ENCODE measurements around the gene SOCS3. TPM values are rescaled to one million over a fixed set of nuclear protein-coding genes. Genes with fewer than 3 reads are reported as not detected.

Gene SOCS3
- total RNA-seq, 1 experiment from 2014 or later = 166 TPM

DNA sequence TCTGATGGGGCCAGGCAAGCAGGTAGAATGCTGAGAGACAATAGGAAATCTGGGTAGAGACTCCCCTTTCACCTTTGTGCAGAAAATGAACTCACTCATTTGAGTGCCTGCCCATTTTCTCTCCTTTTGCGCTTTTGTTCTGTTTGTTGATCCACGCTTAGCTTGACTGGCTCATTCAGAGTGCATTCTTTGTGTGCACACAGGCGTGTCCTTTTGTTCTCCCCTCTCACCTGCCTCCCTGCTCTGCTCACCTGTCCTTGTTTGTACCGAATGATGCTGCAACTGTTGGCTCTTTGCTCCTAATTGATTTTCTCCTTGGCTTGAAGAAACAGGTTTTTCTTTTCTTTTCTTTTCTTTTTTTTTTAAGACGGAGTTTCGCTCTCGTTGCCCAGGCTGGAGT, 34.3 kb upstream of the SOCS3 start:
- in situ Hi-C loops (cut with HindIII; ENCODE audit: low pct_unique_long_range_greater_than_20kb, low sequenced_read_pairs) = no loop called here
- DNase-seq (ENCODE audit: low read depth, low spot score) = no peak

DNA sequence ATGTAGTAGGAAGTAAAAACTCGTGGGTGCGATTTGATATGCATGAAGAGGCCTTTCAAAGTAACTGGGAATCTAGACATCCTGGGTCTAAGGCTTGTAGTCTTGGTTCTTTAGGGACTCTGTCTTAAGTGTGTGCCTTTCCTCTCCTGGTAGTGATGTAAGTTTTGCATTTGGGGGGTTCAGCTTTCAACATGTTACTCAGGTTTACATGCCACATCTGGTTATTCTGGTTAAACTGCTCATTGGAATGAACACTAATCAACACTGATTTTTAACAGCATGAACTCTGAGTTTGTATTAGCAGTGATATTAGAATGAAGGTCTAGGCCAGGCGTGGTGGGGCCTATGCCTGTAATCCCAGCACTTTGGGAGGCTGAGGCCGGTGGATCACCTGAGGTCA, 33.7 kb upstream of the SOCS3 start:
- no peak for DNase-seq (ENCODE audit: low read depth, low spot score)
- in situ Hi-C loops (cut with HindIII; ENCODE audit: low pct_unique_long_range_greater_than_20kb, low sequenced_read_pairs) = no loop called here

DNA sequence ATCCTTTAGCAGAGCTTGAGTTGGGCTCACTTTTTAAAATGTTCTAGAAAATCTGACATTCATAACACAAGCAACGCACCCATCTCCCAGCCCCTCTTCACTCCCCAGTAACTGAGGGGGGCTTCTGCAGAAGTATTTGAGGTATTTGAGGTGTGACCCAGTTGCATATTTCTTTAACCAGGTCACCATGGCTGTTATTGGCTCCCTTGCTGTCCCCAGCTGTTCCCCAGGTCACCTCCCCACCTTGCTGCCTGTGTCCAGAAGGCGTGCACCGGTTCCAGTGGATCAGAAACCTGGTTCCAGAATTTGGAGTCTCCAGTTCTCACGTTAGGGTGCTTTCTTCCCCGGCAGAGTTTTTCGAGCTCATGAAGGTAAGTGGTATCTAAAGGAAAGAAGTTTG, 32.4 kb upstream of the SOCS3 start:
- DNase-seq (ENCODE audit: low read depth, low spot score) = no peak
- in situ Hi-C loops (cut with HindIII; ENCODE audit: low pct_unique_long_range_greater_than_20kb, low sequenced_read_pairs) = no loop called here

DNA sequence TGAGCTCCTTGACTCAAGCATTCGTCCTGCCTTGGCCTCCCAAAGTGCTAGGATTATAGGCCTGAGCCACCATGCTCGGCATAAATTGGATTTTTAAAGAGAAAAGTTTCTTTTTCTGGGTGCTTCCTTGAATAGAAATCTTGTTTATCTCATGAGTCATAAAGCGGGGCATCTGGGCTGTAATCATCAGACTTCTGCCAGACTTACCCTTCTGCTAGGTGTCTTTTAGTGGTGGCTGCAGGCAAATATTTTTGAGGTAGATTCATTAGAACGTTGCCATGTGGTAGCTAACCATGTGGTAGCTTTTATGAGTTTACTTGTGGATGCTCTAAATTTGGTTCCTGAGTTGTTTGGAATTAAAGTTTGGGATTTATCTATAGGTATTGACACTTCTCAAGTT, 32.0 kb upstream of the SOCS3 start:
- in situ Hi-C loops (cut with HindIII; ENCODE audit: low pct_unique_long_range_greater_than_20kb, low sequenced_read_pairs) = no loop called here
- no peak for DNase-seq (ENCODE audit: low read depth, low spot score)

DNA sequence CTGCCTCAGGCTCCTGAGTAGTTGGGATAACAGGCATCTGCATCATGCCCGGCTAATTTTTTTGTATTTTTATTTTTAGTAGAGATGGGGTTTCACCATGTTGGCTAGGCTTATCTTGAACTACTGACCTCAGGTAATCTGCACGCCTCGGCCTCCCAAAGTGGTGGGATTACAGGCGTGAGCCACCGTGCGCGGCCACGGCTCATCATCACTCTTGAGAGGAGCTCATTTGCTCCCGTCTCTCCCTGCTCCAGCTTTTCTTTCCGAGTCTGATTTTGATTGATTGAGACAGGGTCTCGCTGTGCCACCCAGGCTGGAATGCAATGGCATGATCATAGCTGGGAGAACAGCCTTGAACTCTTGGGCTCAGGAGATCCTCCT, 31.2 kb upstream of the SOCS3 start:
- DNase-seq (ENCODE audit: low read depth, low spot score) = no peak
- in situ Hi-C loops (cut with HindIII; ENCODE audit: low pct_unique_long_range_greater_than_20kb, low sequenced_read_pairs) = no loop called here

DNA sequence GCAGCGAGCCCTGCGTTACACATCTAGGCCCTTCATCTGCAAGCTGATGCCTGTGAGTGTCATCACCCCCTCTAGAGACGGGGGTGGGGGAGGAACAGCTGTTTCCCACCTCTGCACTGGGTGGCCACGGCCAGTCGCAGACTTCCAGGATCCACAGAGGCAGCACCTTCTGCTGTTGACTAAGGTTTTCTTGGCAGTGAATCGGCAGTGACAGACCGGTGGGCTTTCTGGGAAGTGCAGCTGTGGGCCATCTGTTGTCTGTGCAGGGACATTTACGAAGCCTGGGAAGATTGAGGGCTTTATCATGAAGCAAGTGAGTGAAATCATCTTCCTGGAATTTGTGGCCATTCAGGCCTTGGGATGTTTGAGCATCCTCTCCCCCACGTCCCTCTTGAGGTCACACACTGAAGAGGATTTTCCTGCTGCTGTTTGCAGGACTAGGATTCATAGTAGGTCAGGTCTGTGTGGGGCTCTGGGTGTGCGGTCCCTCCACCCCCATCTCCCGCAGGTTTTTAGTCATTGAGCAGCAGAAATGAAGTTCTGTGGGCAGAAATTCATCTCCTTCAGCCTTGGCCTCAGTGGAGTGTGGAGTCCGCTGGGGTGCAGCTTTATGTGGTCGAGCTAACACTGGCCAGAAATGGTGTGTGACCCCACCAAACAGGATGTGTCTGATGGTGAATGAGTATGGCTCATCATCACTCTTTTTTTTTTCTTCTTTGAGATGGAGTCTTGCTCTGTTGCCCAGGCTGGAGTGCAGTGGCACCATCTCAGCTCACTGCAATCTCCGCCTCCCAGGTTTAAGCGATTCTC, 30.6 kb upstream of the SOCS3 start:
- in situ Hi-C loops (cut with HindIII; ENCODE audit: low pct_unique_long_range_greater_than_20kb, low sequenced_read_pairs) = no loop called here
- no peak for DNase-seq (ENCODE audit: low read depth, low spot score)

DNA sequence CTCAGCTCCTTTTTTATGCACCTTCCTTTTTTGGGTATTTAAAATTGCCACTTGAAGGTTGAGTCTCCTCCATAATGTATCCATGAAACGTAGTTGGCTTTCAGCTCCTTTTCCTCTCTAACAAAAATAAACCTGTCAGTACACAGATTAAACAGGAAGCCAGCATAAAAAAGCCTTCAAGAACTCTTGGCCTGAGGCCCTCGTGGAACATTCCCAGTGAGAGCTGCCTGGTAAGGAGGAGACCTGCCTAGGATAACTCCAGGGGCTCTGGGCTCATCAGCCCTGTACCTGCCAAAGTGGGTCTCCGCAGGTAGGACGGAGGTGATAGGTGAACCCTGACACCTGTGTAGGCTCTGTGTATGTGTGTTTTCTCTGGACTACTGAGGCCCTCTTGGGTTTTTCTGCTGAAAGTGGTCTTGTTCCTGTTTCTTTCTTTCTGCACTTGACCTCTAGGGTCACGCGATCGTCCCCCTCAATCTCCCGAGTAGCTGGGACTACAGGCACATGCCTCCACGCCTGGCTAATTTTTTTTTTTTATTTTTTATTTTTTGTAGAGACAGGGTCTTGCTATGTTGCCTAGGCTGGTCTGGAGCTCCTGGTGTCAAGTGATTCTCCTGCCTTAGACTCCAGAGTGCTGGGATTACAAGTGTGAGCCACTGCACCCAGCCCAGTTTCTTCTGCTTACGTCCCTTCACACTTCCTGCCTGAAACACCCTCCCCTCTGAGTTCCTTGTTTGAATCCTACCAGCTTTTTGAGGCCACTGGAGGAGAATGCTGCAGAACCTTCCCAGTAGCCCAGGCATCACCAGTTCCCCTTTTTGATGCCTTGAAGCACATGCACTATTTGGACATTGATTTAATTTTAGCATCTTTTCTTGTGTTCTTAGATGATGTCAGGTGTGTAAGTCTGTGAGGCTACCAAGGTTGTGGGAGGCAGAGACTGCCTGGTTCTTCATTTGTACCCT, 28.4 kb upstream of the SOCS3 start:
- no peak for DNase-seq (ENCODE audit: low read depth, low spot score)

DNA sequence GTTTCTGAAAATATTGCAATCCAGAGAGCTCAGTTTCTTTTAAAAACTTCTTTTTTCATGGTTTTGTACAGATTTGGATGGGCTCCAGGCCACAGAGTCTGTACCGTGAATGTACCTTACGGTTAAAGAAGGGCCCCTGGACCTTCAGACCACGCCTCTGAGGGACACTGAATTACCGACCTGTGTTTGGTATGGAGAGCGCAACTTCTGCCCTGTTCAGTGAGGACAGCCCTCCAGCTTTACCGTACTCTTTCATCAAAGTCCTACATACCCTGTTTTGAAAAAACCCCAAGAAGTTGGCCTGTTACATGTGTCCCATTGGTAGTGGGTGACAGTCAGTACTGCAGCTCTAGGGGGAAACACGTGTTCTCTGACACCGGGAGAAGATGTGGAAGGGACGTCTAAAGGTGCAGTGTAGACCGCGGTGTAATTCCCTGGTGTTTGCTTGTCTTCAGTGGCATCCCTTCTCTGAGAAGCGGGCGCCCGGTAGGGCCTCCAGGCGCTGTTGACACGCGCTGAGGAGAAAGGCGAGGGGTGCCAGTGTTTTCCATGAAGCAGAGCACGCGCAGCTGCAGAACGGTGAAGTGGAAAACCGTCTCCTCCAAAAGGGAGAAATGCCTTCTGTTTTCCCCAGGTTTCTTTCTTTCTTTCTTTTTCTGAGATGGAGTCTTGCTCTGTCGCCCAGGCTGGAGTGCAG, 24.8 kb upstream of the SOCS3 start:
- in situ Hi-C loops (cut with HindIII; ENCODE audit: low pct_unique_long_range_greater_than_20kb, low sequenced_read_pairs) = no loop called here
- DNase-seq (ENCODE audit: low read depth, low spot score) = no peak

More for the DNA sequence above, 28.4 kb upstream of the SOCS3 start:
- in situ Hi-C loops (cut with HindIII; ENCODE audit: low pct_unique_long_range_greater_than_20kb, low sequenced_read_pairs) = no loop called here

DNA sequence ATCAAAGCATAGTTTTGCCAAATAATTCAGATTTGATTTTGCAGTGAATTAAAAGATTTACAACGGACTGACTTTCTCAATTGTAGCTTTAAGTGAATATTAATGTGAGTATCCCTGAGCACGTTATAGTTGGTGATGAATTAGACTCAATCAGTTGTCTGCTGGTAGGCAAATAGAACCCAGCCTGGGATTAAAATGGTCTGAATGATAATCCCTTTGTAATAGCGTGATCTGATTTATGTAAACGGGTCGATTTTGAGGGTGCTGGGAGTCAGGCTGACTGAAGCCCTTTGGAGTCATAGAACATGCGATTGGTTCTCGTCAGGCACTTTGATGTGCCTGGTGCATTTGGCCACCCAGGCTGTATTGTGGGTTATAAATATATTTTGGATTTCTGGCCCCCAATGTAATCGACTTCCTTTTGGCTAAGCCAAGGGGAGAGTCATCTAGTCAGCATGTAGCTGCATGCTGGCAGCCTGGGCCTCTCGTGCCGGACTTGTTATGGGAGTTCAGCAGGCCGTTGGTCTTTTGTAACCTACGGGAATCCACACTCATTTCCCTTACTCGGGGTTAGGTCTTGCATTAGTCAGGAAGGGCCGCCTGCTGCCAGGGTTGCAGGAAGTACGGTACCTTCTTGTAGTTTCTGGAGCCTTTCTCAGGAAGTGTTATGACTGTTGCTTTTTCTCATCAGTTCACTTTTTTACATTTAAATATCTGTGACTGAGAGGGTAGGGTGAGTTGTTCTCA, 24.0 kb upstream of the SOCS3 start:
- no peak for DNase-seq (ENCODE audit: low read depth, low spot score)

DNA sequence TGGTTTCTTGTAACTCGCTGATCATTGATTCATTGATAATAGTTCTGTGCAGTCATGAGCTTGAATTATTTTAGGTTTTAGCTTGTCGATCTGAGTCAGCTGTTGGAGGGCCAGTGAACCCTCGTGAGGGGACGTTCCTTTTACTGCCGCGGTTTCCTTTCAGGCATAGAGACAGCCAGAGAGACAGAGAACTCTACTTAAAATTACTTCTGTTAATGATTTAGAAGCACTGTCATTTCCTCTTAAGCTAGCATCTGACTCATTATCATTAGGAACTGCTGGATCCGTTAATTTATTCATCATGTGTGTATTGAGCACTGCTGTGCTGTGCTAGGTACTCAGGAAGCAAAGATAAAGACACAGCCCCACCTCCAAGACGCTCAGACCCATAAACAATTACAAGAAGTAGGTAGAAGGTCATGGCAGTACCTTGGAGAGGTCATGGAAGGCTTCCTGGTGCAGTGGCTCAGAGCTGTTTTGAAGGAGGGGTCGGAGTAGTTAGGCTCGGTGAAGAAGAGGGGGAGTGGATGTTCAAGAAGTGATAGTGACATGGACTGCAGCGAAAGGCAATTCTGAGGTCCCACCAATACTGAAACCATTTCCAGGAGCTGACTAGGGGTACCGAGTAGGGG, 21.8 kb upstream of the SOCS3 start:
- in situ Hi-C loops (cut with HindIII; ENCODE audit: low pct_unique_long_range_greater_than_20kb, low sequenced_read_pairs) = no loop called here
- DNase-seq (ENCODE audit: low read depth, low spot score) = no peak

More for the DNA sequence above, 24.0 kb upstream of the SOCS3 start:
- in situ Hi-C loops (cut with HindIII; ENCODE audit: low pct_unique_long_range_greater_than_20kb, low sequenced_read_pairs) = no loop called here

DNA sequence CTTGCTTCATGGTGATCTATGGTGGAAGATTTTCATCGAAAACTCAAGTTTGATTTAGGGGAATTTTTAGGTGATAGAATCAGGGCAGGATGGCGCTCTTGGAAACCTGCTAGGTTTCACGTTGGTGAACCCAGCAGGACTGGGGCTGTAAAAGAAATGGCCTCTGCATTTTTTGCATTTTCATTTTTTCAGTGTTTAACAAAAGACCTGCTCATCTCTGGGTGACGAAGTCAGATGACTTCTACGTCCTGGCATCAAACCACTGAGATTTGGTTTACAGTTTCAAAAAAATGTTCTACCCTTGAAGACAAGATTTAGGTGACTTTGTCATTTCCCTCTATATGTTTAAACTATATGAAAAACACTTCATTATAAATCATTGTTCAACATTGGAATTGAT, 20.5 kb upstream of the SOCS3 start:
- in situ Hi-C loops (cut with HindIII; ENCODE audit: low pct_unique_long_range_greater_than_20kb, low sequenced_read_pairs) = no loop called here
- DNase-seq (ENCODE audit: low read depth, low spot score) = no peak

DNA sequence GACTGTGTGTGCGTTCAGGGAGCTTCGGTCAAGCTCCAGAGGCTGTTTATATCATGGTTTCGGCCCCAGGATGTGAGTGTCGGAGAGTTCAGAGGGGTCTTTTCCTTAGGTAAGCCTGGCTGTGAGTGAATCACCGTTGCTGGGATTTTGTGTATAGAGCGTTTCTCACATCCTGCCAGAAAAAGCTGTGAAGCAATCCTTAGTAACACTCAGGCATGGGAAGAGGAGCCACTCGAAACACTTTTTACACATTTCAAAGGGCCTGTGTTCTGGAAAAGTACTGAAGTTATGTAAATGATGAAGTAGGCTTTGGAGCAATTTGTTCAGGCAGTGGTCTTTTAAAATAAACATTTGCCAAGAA, 19.2 kb upstream of the SOCS3 start:
- in situ Hi-C loops (cut with HindIII; ENCODE audit: low pct_unique_long_range_greater_than_20kb, low sequenced_read_pairs) = no loop called here
- DNase-seq (ENCODE audit: low read depth, low spot score) = no peak

DNA sequence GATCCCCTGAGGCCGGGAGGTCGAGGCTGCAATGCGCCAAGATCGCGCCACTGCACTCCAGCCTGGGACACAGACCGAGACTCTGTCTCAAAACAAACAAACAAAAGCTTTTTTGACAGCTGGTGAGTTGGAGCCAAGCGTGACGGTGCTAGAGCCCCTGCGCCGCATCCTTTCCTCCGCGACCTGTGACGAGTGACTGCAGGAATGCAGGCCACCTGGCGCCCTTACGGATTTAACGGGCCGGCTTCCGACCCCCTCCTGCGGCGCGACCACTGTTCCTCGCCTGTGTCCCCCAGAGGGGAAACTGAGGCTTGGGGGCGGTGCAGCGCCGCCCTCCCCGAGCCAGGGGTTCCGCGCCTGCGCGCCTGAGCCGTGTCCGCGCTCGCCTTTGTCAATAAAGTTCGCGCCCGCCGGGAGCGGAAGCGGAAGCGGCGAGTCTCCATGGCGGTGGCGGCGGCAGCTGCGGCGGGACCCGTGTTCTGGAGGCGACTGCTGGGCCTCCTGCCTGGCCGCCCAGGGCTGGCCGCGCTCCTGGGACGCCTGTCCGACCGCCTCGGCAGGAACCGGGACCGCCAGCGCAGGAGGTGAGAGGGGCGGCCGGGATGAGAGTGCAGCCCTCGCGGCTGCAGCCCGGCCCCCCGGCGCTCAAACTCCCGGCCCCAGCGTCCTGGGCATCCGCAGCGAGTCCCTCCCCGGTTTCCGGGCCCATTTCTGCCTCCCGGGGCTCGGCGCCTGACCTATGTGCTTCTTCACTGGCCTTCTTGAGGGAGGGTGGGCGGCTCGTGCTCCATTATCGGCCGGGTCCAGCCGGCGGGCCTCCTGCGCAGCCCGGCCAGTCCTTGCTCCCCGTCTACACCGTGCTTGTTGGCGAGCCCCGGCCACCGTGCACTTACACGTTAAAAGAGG, 18.6 kb upstream of the SOCS3 start, which contains the start of gene PGS1:
Gene PGS1, plus strand, starts transcription at position 425 of the 906 bp plus-strand sequence. Its CDS starts 17 bp downstream, at position 442.
- in situ Hi-C loops (cut with HindIII; ENCODE audit: low pct_unique_long_range_greater_than_20kb, low sequenced_read_pairs) = no loop called here
- DNase-seq (ENCODE audit: low read depth, low spot score) = peak; percentile 87

DNA sequence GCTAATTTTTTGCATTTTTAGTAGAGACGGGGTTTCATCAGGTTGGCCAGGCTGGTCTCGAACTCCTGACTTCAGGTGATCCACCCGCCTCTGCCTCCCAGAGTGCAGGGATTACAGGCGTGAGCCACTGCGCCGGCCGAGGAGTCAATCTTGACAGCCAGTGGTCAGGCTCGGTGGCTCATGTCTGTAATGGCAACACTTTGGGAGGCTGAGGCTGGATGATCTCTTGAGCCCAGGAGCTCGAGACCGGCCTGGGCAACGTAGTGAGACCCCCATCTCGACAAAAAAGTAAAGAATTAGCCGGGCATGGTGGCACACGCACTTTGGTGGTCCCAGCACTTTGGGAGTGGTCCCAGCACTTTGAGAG, 18.0 kb upstream of the SOCS3 start:
- DNase-seq (ENCODE audit: low read depth, low spot score) = no peak
- in situ Hi-C loops (cut with HindIII; ENCODE audit: low pct_unique_long_range_greater_than_20kb, low sequenced_read_pairs) = no loop called here

DNA sequence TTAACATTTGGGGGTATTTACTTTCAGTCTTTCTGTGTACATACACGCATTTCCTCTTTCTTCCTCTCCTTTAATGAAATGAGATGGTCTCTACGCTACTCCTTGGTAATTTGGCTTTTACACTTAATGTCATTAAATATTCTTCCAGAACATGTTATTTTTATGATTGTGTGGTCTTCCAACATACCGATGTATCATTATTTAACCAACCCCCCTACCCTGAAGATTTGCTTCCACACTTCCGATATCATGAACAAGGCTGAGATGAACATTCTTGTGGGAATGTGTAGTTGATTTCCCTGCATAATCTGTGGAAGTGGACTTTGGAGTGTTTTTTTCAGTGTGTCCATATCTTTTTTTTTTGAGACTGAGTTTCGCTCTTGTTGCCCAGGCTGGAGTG, 16.3 kb upstream of the SOCS3 start:
- in situ Hi-C loops (cut with HindIII; ENCODE audit: low pct_unique_long_range_greater_than_20kb, low sequenced_read_pairs) = no loop called here
- no peak for DNase-seq (ENCODE audit: low read depth, low spot score)

DNA sequence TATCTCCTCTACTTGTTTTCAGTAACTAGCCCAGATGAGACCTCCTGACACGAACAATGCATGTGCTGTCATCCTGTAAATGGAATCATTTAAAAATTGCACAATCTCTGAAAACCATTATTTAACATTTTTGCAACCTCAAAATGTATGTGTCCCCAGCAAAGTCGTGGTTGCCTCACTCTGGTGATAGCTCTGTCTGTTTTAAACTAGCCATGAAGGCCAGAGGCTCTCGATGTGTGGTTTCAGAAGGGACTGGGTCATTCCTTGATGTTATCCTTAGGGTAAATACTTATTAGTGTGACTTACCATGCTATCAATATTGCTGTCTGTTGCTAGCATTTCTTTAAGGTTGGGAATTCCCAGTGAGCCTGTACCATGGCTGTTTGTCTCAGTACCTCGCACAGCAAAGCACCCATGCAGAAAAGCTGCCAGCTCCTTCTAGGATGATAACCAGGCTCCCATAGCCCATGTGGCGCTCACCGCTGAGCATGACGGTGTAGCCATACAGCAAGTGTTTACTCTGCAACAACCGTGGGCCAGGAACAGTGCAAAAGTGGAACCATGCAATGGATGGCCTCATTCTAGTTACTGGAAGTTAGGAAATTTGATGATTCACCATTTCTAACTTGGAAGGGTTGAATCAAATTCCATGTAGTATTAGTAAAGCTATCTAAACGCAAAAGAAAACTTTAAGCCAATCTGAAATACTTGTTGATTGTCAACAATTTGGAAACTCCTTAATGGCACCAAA, 15.7 kb upstream of the SOCS3 start:
- in situ Hi-C loops (cut with HindIII; ENCODE audit: low pct_unique_long_range_greater_than_20kb, low sequenced_read_pairs) = no loop called here
- DNase-seq (ENCODE audit: low read depth, low spot score) = no peak
